Memory B cell (primary cell): Measurements from ENCODE around the gene IDNK.

Source experiments
- ATAC-seq: fragments of 150-1000 bp; cut with Tn5 transposase; 2 replicates; pipeline ENCODE4 v1.10.0; 2021; ENCODE audit warnings: low read depth, mild to moderate bottlenecking, moderate library complexity
- DNase-seq, 2 donors: peaks; one replicate each; pipeline ENCODE4 v3.0.0; 2022; ENCODE audit warnings: low spot score in 2 of 2
- H3K27ac Mint-ChIP-seq: one replicate; pipeline ENCODE4 v1.8.0; 2022; ENCODE audit warnings: mild to moderate bottlenecking, moderate library complexity, mixed read lengths
- H3K27me3 Mint-ChIP-seq: one replicate; pipeline ENCODE4 v1.8.0; 2022; ENCODE audit warnings: mixed read lengths
- H3K36me3 Mint-ChIP-seq: one replicate; pipeline ENCODE4 v1.8.0; 2022; ENCODE audit warnings: mild to moderate bottlenecking, mixed read lengths
- H3K4me1 Mint-ChIP-seq: one replicate; pipeline ENCODE4 v1.8.0; 2022; ENCODE audit warnings: mixed read lengths
- H3K4me3 Mint-ChIP-seq: one replicate; pipeline ENCODE4 v1.8.0; 2022; ENCODE audit warnings: mild to moderate bottlenecking, moderate library complexity, mixed read lengths
- H3K9me3 Mint-ChIP-seq: one replicate; pipeline ENCODE4 v1.8.0; 2022; ENCODE audit warnings: mixed read lengths

IDNK gene

GRCh38 chr9:83681490-83681889 is 58.5 kb downstream of the IDNK start:
- H3K36me3 Mint-ChIP-seq: peaks cover 22% of the 10 kb centered on the region
- peak overlapping the region; percentile 52 for H3K27ac Mint-ChIP-seq
- H3K27me3 Mint-ChIP-seq: no peaks in the 10 kb centered on the region
- peaks cover 15% of the 10 kb centered on the region for H3K4me1 Mint-ChIP-seq
- ATAC-seq (no peak), DNase-seq (no peak)
- H3K9me3 Mint-ChIP-seq: no peaks in the 10 kb centered on the region
- H3K4me3 Mint-ChIP-seq: no peak overlapping the region

- H3K9me3 Mint-ChIP-seq: no peaks in the 10 kb centered on the region
- peaks cover 42% of the 10 kb centered on the region for H3K4me1 Mint-ChIP-seq
- no peaks in the 10 kb centered on the region for H3K27me3 Mint-ChIP-seq
- no peak overlapping the region for H3K4me3 Mint-ChIP-seq
- peaks cover 9% of the 10 kb centered on the region for H3K36me3 Mint-ChIP-seq
- DNase-seq (no peak), ATAC-seq (no peak)
- peak overlapping the region; percentile 14 for H3K27ac Mint-ChIP-seq
Measured at GRCh38 chr9:83688921-83689320, 66.0 kb downstream of the IDNK start.

GRCh38 chr9:83691492-83691891 is 68.5 kb downstream of the IDNK start:
- DNase-seq (no peak), ATAC-seq (no peak)
- Mint-ChIP-seq H3K4me1 (peaks cover 49% of the 10 kb centered on the region), H3K27me3 (no peaks in the 10 kb centered on the region), H3K27ac (no peak overlapping the region), H3K36me3 (peaks cover 5% of the 10 kb centered on the region), H3K9me3 (no peaks in the 10 kb centered on the region), H3K4me3 (peak overlapping the region; percentile 1)
